GM23248 (cell line): ENCODE results near the gene TMEM150A. TPM values are rescaled to one million over a fixed set of nuclear protein-coding genes. Genes with fewer than 3 reads are reported as not detected.

ENCODE experiments used
- DNase-seq: peaks from one replicate; pipeline ENCODE4 v3.0.0-alpha.2; 2015
- H2AFZ ChIP-seq: fragments of 200-600 bp; sonication (generic); 2 replicates; pipeline ENCODE4 v1.6.1; 2016; ENCODE audit warnings: antibody characterized with exemption
- H3F3A ChIP-seq: fragments of 200-600 bp; sonication (generic); 2 replicates; pipeline ENCODE4 v1.6.1; 2016; ENCODE audit warnings: mild to moderate bottlenecking, antibody characterized with exemption, mixed run types; ENCODE audit not compliant: insufficient read depth
- H3K27ac ChIP-seq: fragments of 200-600 bp; sonication (generic); 2 replicates; pipeline ENCODE4 v1.5.1; 2016; ENCODE audit warnings: mild to moderate bottlenecking
- H3K27me3 ChIP-seq: fragments of 200-600 bp; sonication (generic); replicated peaks from 2 replicates; pipeline ENCODE4 v1.6.1; 2016; ENCODE audit warnings: mild to moderate bottlenecking; ENCODE audit not compliant: insufficient read depth
- H3K36me3 ChIP-seq: fragments of 200-600 bp; sonication (generic); 2 replicates; pipeline ENCODE4 v1.6.1; 2016; ENCODE audit warnings: low read depth, mild to moderate bottlenecking
- H3K4me1 ChIP-seq: fragments of 200-600 bp; sonication (generic); 2 replicates; pipeline ENCODE4 v1.6.1; 2016; ENCODE audit warnings: mild to moderate bottlenecking; ENCODE audit not compliant: insufficient read depth
- H3K4me2 ChIP-seq: fragments of 200-600 bp; sonication (generic); one replicate; pipeline ENCODE4 v1.6.1; 2016; ENCODE audit warnings: mild to moderate bottlenecking; ENCODE audit not compliant: unreplicated experiment
- H3K4me3 ChIP-seq: fragments of 200-600 bp; sonication (generic); 2 replicates; pipeline ENCODE4 v1.5.1; 2016; ENCODE audit warnings: mild to moderate bottlenecking
- H3K79me2 ChIP-seq: fragments of 200-600 bp; sonication (generic); 2 replicates; pipeline ENCODE4 v1.6.1; 2016; ENCODE audit warnings: mild to moderate bottlenecking; ENCODE audit not compliant: insufficient read depth
- H3K9ac ChIP-seq: fragments of 200-600 bp; sonication (generic); 2 replicates; pipeline ENCODE4 v1.6.1; 2016; ENCODE audit warnings: mild to moderate bottlenecking
- H3K9me2 ChIP-seq: fragments of 200-600 bp; sonication (generic); 2 replicates; pipeline ENCODE4 v1.6.1; 2016; ENCODE audit warnings: mixed run types, mild to moderate bottlenecking, moderate library complexity; ENCODE audit not compliant: insufficient read depth
- H3K9me3 ChIP-seq: fragments of 200-600 bp; sonication (generic); one replicate; pipeline ENCODE4 v1.6.1; 2017; ENCODE audit warnings: low read depth
- H4K20me1 ChIP-seq: fragments of 200-600 bp; sonication (generic); 2 replicates; pipeline ENCODE4 v1.6.0; 2016; ENCODE audit not compliant: insufficient read depth
- EZH2 ChIP-seq: fragments of 200-600 bp; sonication (generic); IDR thresholded peaks from 2 replicates; pipeline ENCODE4 v1.6.1; 2018; ENCODE audit warnings: antibody characterized with exemption, mild to moderate bottlenecking; ENCODE audit not compliant: insufficient read depth, poor library complexity, severe bottlenecking
- EZH2phosphoT487 ChIP-seq: fragments of 200-600 bp; sonication (generic); IDR thresholded peaks from 2 replicates; pipeline ENCODE4 v1.6.1; 2018; ENCODE audit warnings: antibody characterized with exemption, moderate library complexity, mild to moderate bottlenecking, low read depth; ENCODE audit not compliant: insufficient read depth
- WGBS, 2 experiments: methylation state at CpG; one replicate each; pipeline ENCODE4 v1.1.6; 2015 to 2017; ENCODE audit warnings: low lambda C conversion rate in 2 of 2, low coverage in 1 of 2; ENCODE audit errors: missing lambda C conversion rate in 2 of 2; 5-methylcytosine and 5-hydroxymethylcytosine counted together
- in situ Hi-C: fragments of 300-500 bp; cut with MboI; formaldehyde crosslinking; loops from 2 replicates; pipeline ENCODE4 v1.15.0; 2020
- polyA plus RNA-seq: library from polyadenylated mRNA; unstranded; fragments of >200 nt; fragmentation: Nextera tagmentation; extraction: Ambion mirVana; gene quantifications from 2 replicates; pipeline ENCODE4 v1.2.1, GENCODE V29; 2016
- total RNA-seq: library from RNA; depleted of rRNA; stranded (reverse); fragments of >200 nt; shearing (Covaris generic); gene quantifications from 2 replicates; pipeline ENCODE4 v1.2.3, GENCODE V29; 2014

TMEM150A gene
- total and polyA plus RNA-seq, 2 experiments from 2014 or later, result 20.9 to 35.7 TPM

DNA sequence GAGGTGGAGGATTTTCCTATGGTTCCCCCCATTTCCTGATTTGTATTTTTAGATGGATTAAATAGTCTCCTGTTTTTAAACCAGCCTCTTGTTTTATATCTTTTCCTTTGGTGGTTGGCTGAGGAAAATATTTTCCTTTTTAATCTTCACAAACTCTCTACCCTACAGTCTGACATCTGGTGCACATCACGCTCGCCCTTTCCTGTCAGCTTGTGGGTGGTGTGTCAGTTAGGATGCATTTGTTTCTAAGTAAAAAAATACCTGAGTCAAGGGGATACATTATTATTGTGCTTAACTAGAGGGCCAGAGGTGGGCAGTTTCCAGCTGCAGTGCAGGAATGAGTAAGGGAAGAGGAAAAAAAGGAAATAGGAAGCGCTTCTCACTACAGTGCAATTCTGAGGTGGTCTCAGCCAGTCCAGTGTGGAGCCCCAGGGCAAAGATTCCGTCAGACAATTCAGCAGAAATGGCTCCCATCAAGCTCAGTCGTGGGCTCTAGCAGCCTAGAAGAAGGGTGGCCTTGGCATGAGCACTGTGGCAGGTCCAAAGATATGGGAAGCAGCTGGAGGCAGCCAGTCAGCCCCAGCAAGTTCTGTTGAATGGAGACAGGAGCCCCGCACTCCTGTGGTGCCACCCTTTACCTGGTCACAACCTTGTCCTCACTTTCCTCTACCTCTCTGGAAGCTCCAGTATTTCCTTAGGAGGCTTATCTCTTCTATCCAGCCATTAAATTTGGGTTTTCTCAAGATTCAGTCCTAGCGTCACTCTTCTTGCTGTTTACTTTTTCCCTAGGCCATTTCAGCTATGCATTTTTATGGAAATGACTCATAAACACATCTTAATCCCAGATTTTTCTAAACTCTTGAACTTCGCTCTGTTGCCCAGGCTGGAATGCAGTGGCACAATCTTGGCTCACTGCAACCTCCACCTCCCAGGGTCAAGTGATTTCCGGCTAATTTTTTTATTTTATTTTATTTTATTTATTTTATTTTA, 47.0 kb upstream of the TMEM150A start:
- Histone ChIP-seq H3K27ac (peak overlapping the region; percentile 75), H4K20me1 (no peaks in the 10 kb centered on the region), H3K4me3 (no peak overlapping the region), H3K9ac (peak overlapping the region; percentile 37; the same call in 1 of the 2 replicates), H2AFZ (no peak overlapping the region), H3K9me2 (no peaks in the 10 kb centered on the region), H3K4me1 (peaks cover 41% of the 10 kb centered on the region), H3K36me3 (peaks cover 30% of the 10 kb centered on the region), H3K79me2 (0 out of 2 replicates have a peak, but pooled peaks cover under 1% of the 10 kb centered on the region), H3K27me3 (no peaks in the 10 kb centered on the region), H3K9me3 (no peaks in the 10 kb centered on the region), H3K4me2 (peak overlapping the region; percentile 1), H3F3A (peaks cover 76% of the 10 kb centered on the region)
- DNase-seq, result peak; percentile 72
- WGBS, 2 experiments, result 58 to 63% methylated on average over 9 of the region's 9 CpGs
- in situ Hi-C loops, result loop anchor here (10.0 to 25.0 kb wide), 2 partner anchors 165 to 438 kb away; no protein-coding TSS in a partner anchor
- TF ChIP-seq EZH2phosphoT487 (no peak), EZH2 (no peak)

DNA sequence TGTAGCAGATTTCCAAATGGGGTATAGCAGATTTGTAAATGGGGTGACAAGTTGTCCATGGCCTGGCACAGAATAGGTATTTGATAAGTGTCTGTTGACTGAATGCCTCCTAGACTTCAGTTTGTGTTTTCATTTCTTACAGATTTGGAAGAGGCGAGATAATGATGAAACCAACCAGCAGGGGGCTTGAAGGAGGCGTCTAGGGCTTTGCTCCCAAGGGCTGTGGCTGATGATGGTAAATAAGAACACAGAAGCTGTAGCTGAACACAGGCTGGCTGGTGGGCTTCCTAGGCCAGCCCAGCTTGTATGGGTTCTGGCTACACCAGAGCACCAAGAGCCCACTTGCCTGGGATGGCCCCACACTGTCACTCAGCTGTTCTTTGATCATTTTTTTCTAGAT, 46.1 kb upstream of the TMEM150A start:
- Histone ChIP-seq H3F3A (peaks cover 67% of the 10 kb centered on the region), H3K9me2 (no peaks in the 10 kb centered on the region), H2AFZ (no peak overlapping the region), H3K79me2 (peaks cover 9% of the 10 kb centered on the region; the same call in 1 of the 2 replicates), H3K9me3 (no peaks in the 10 kb centered on the region), H3K27ac (peak overlapping the region; percentile 75), H3K9ac (peak overlapping the region; percentile 37; the same call in 1 of the 2 replicates), H3K27me3 (no peaks in the 10 kb centered on the region), H3K36me3 (peaks cover 35% of the 10 kb centered on the region), H3K4me2 (no peak overlapping the region), H4K20me1 (no peaks in the 10 kb centered on the region), H3K4me3 (no peak overlapping the region), H3K4me1 (peaks cover 40% of the 10 kb centered on the region)
- 38 to 44% methylated on average over 2 of the region's 2 CpGs for whole genome bisulfite sequencing, 2 experiments
- TF ChIP-seq EZH2 (no peak), EZH2phosphoT487 (no peak)
- peak; percentile 80 for DNase-seq
- in situ Hi-C loops, result loop anchor here (10.0 to 25.0 kb wide), 2 partner anchors 166 to 439 kb away; no protein-coding TSS in a partner anchor

DNA sequence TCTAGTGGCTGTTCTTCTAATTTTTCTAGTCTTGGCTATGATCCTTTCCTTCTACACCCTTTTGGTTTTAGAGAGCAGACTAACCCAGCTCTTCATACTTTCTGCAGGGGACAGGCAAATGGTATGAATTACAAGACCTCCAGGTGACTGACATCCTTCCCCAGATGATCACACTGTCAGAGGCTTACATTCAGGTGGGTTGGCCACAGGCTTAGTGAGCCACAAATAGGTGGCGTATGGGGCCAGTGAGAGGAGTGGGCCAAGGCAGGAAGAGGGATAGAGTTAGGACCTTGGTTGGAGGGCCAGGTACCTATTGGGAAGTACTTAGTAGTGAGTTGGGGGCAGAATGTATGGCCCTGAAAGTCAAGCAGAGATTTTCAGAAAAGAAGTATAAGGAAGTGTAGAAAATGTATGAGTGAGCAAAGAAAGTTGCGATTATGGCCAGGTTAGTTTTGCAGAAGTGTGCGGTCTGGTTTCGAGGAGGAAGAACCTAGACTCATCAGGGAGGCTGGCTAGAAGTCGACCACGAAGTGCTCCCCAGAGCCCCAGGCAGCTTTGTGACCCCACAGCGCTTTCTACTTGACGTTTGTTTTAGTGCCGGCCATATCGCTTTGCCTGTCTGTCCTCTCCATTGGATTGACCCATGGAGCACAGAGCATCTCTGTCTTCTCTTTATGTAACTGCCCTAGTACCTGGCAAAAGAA, 45.5 kb upstream of the TMEM150A start:
- Histone ChIP-seq H3K9me2 (no peaks in the 10 kb centered on the region), H3K4me2 (no peak overlapping the region), H3K36me3 (peaks cover 41% of the 10 kb centered on the region), H2AFZ (no peak overlapping the region), H3K9ac (no peak overlapping the region), H4K20me1 (no peaks in the 10 kb centered on the region), H3K27me3 (no peaks in the 10 kb centered on the region), H3K9me3 (no peaks in the 10 kb centered on the region), H3K27ac (0 out of 2 replicates have a peak overlapping the region, but pooled peaks have one; percentile 75), H3K4me3 (no peak overlapping the region), H3K4me1 (peaks cover 33% of the 10 kb centered on the region), H3K79me2 (peaks cover 11% of the 10 kb centered on the region; the same call in 1 of the 2 replicates), H3F3A (peaks cover 61% of the 10 kb centered on the region)
- no peak for DNase-seq
- in situ Hi-C loops, result loop anchor here (10.0 to 25.0 kb wide), 2 partner anchors 167 to 439 kb away; no protein-coding TSS in a partner anchor
- 92 to 93% methylated on average over 10 of the region's 10 CpGs for WGBS, 2 experiments
- TF ChIP-seq EZH2 (no peak), EZH2phosphoT487 (no peak)

DNA sequence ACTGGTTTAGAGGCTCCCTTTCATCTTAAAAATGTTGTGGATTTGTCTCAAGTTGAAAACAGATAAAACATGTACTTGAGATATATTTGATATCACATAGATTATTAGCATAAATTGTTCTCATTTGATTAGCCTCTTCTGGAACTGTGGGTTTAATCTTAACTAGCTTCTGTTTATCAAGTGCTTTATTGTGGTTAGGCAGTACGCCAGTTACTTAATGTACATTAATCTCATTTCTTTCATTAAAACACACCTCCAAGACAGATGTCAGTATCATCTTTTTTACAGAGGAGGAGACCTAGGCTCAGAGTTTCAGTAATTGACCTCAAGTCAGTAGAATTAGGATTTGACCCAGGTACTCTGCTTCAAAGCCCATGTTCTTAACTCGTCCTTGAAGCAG, 43.7 kb upstream of the TMEM150A start:
- Histone ChIP-seq H3K4me3 (no peak overlapping the region), H3K36me3 (peaks cover 58% of the 10 kb centered on the region), H3K4me2 (no peak overlapping the region), H4K20me1 (no peaks in the 10 kb centered on the region), H3K27me3 (no peaks in the 10 kb centered on the region), H2AFZ (no peak overlapping the region), H3K27ac (no peak overlapping the region), H3K9ac (no peak overlapping the region), H3K79me2 (peaks cover 15% of the 10 kb centered on the region; the same call in 1 of the 2 replicates), H3K4me1 (peaks cover 23% of the 10 kb centered on the region), H3K9me3 (no peaks in the 10 kb centered on the region), H3F3A (peaks cover 45% of the 10 kb centered on the region), H3K9me2 (no peaks in the 10 kb centered on the region)
- DNase-seq, result no peak
- 98 to 100% methylated on average over 2 of the region's 2 CpGs for WGBS, 2 experiments
- no peak for TF ChIP-seq EZH2phosphoT487
- TF ChIP-seq EZH2, result no peak
- in situ Hi-C loops, result loop anchor here (10.0 to 25.0 kb wide), 2 partner anchors 169 to 441 kb away; no protein-coding TSS in a partner anchor
